Hepatocyte (in vitro differentiated cells): ENCODE data around the gene ZSCAN5A. TPM values are rescaled to one million over a fixed set of nuclear protein-coding genes. Genes with fewer than 3 reads are reported as not detected.

ENCODE experiments used
- DNase-seq: peaks from one replicate; pipeline ENCODE4 v3.0.0-alpha.2; 2016; ENCODE audit warnings: low spot score
- H2AFZ ChIP-seq: fragments of 200-600 bp; sonication (generic); 2 replicates; pipeline ENCODE4 v1.6.0; 2016; ENCODE audit warnings: antibody characterized with exemption, mild to moderate bottlenecking
- H3K27ac ChIP-seq: fragments of 200-600 bp; sonication (generic); 2 replicates; pipeline ENCODE4 v1.5.1; 2016; ENCODE audit warnings: mild to moderate bottlenecking
- H3K27me3 ChIP-seq: fragments of 200-600 bp; sonication (generic); 2 replicates; pipeline ENCODE4 v1.6.1; 2016
- H3K36me3 ChIP-seq: fragments of 200-600 bp; sonication (generic); replicated peaks from 2 replicates; pipeline ENCODE4 v1.5.1; 2016; ENCODE audit warnings: low read depth; ENCODE audit not compliant: insufficient read depth
- H3K4me1 ChIP-seq: fragments of 200-600 bp; sonication (generic); 2 replicates; pipeline ENCODE4 v1.5.1; 2016; ENCODE audit warnings: mild to moderate bottlenecking, moderate library complexity; ENCODE audit not compliant: insufficient read depth
- H3K4me2 ChIP-seq: fragments of 200-600 bp; sonication (generic); 2 replicates; pipeline ENCODE4 v1.6.0; 2016
- H3K4me3 ChIP-seq: fragments of 200-600 bp; sonication (generic); 2 replicates; pipeline ENCODE4 v1.5.1; 2016; ENCODE audit warnings: mild to moderate bottlenecking
- H3K79me2 ChIP-seq: fragments of 200-600 bp; sonication (generic); 2 replicates; pipeline ENCODE4 v1.6.0; 2017; ENCODE audit warnings: mild to moderate bottlenecking
- H3K9me2 ChIP-seq: fragments of 200-600 bp; sonication (generic); replicated peaks from 2 replicates; pipeline ENCODE4 v1.6.0; 2017; ENCODE audit warnings: mild to moderate bottlenecking; ENCODE audit not compliant: insufficient read depth
- H3K9me3 ChIP-seq: fragments of 200-600 bp; sonication (generic); 2 replicates; pipeline ENCODE4 v1.5.1; 2016; ENCODE audit warnings: low read depth, mild to moderate bottlenecking
- H4K20me1 ChIP-seq: fragments of 200-600 bp; sonication (generic); 2 replicates; pipeline ENCODE4 v1.6.0; 2016; ENCODE audit warnings: mild to moderate bottlenecking; ENCODE audit not compliant: insufficient read depth, poor library complexity, severe bottlenecking
- EZH2 ChIP-seq: fragments of 200-600 bp; sonication (generic); IDR thresholded peaks from 2 replicates; pipeline ENCODE4 v1.6.1; 2016; ENCODE audit warnings: antibody characterized with exemption, mild to moderate bottlenecking, borderline replicate concordance
- EZH2phosphoT487 ChIP-seq: fragments of 200-600 bp; sonication (generic); IDR thresholded peaks from one replicate; pipeline ENCODE4 v1.6.1; 2018; ENCODE audit warnings: antibody characterized with exemption, mild to moderate bottlenecking, low read depth, moderate library complexity; ENCODE audit not compliant: unreplicated experiment, severe bottlenecking
- WGBS: methylation state at CpG from one replicate; pipeline ENCODE4 v1.1.6; 2016; ENCODE audit warnings: low lambda C conversion rate; ENCODE audit errors: missing lambda C conversion rate; 5-methylcytosine and 5-hydroxymethylcytosine counted together
- polyA plus RNA-seq: library from polyadenylated mRNA; unstranded; fragments of >200 nt; fragmentation: Nextera tagmentation; extraction: Ambion mirVana; gene quantifications from 2 replicates; pipeline ENCODE4 v1.2.1, GENCODE V29; 2016
- total RNA-seq: library from RNA; depleted of rRNA; stranded (reverse); fragments of >200 nt; gene quantifications from 2 replicates; pipeline ENCODE4 v1.2.3, GENCODE V29; 2014
- TF ChIP-seq, protein P1 (sequence below): fragments of 200-600 bp; sonication (generic); IDR thresholded peaks from 2 replicates; pipeline ENCODE4 v1.5.1; 2016; ENCODE audit warnings: antibody characterized with exemption, mild to moderate bottlenecking; ENCODE audit not compliant: poor library complexity

ZSCAN5A gene
- total and polyA plus RNA-seq, 2 experiments from 2014 or later = 7.3 to 10.6 TPM

DNA sequence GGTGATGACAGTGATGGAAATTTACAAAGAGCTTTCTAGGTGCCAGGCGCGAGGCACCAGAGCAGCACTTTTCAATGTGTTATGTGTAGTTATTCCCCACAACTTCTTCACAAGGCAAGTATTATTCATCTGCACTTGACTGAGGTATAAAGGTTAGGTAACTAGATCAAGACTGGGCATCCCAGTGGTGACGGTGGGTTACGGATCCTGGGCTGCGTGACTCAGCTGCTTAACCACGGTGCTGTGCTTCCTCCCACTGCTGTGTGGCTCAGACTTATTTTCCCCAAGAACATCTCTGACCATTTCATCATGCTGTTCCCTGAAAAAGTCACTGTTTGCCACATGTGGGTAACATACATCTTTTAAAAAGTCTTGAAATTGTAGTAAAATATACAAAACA, 22.8 kb downstream of the ZSCAN5A start:
- no peak overlapping the region for H3K4me3 ChIP-seq
- no peaks in the 10 kb centered on the region for H3K9me2 ChIP-seq
- no peaks in the 10 kb centered on the region for H3K9me3 ChIP-seq
- no peaks in the 10 kb centered on the region for H4K20me1 ChIP-seq
- H3K27ac ChIP-seq = no peak overlapping the region
- WGBS = 98% methylated on average over 6 of the region's 6 CpGs
- H3K4me2 ChIP-seq = no peak overlapping the region
- TF ChIP-seq EZH2phosphoT487 = no peak
- TF ChIP-seq, protein P1, sequence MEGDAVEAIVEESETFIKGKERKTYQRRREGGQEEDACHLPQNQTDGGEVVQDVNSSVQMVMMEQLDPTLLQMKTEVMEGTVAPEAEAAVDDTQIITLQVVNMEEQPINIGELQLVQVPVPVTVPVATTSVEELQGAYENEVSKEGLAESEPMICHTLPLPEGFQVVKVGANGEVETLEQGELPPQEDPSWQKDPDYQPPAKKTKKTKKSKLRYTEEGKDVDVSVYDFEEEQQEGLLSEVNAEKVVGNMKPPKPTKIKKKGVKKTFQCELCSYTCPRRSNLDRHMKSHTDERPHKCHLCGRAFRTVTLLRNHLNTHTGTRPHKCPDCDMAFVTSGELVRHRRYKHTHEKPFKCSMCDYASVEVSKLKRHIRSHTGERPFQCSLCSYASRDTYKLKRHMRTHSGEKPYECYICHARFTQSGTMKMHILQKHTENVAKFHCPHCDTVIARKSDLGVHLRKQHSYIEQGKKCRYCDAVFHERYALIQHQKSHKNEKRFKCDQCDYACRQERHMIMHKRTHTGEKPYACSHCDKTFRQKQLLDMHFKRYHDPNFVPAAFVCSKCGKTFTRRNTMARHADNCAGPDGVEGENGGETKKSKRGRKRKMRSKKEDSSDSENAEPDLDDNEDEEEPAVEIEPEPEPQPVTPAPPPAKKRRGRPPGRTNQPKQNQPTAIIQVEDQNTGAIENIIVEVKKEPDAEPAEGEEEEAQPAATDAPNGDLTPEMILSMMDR = no peak
- TF ChIP-seq EZH2 = no peak
- DNase-seq = no peak
- H2AFZ ChIP-seq = no peak overlapping the region
- H3K36me3 ChIP-seq = no peaks in the 10 kb centered on the region
- H3K27me3 ChIP-seq = no peaks in the 10 kb centered on the region
- no peaks in the 10 kb centered on the region for H3K4me1 ChIP-seq
- no peaks in the 10 kb centered on the region for H3K79me2 ChIP-seq

DNA sequence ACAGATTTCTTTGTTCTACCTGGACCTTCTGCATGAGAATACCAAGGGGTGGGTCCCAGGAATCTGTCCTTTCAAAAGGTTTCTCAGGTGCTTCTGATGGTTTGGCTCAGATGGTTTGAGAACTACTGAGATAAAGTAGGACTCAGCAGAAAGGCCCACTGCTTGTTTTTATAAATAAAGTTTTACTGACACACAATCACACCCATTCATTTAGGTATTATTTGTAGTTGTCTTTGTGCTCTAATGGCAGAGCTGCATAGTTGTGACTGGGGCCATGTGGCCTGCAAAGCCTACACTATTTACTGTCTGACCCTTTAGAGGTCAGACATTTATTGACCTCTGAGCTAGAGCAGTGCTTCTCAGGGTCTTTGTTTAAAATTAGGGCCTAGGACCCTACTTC, 24.5 kb downstream of the ZSCAN5A start:
- no peak for DNase-seq

DNA sequence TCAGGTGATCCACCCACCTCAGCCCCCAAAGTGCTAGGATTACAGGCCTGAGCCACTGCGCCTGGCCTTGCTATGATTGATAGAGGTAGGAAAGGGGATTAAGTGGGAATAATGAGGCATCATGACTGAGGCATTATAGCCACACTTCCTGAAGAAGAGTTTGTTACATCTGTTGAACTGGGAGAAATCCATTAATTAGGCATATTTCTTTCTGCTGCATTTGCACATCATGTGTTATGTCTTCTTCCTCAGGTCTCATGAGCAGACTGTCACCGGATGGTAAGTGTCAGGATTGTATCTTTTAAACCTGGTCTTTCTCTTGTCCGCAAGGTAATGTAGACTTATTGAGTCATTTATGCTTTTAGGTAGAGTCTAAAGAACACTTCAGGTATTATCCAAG, 29.9 kb downstream of the ZSCAN5A start:
- Histone ChIP-seq H3K79me2 (no peaks in the 10 kb centered on the region), H3K9me3 (no peaks in the 10 kb centered on the region), H2AFZ (no peak overlapping the region), H3K27ac (no peak overlapping the region), H3K27me3 (no peaks in the 10 kb centered on the region), H4K20me1 (no peaks in the 10 kb centered on the region), H3K4me2 (no peak overlapping the region), H3K4me3 (no peak overlapping the region), H3K9me2 (no peaks in the 10 kb centered on the region), H3K36me3 (no peaks in the 10 kb centered on the region), H3K4me1 (no peaks in the 10 kb centered on the region)
- WGBS = 97% methylated on average over 3 of the region's 3 CpGs
- DNase-seq = no peak
- TF ChIP-seq, protein P1 = no peak
- TF ChIP-seq EZH2 = no peak
- no peak for TF ChIP-seq EZH2phosphoT487

More for the DNA sequence above, 24.5 kb downstream of the ZSCAN5A start:
- Histone ChIP-seq H3K4me2 (no peak overlapping the region), H3K79me2 (no peaks in the 10 kb centered on the region), H3K36me3 (no peaks in the 10 kb centered on the region), H3K27me3 (no peaks in the 10 kb centered on the region), H4K20me1 (no peaks in the 10 kb centered on the region), H3K9me2 (no peaks in the 10 kb centered on the region), H3K4me3 (no peak overlapping the region), H2AFZ (no peak overlapping the region), H3K4me1 (no peaks in the 10 kb centered on the region), H3K27ac (no peak overlapping the region), H3K9me3 (no peaks in the 10 kb centered on the region)
- TF ChIP-seq EZH2phosphoT487 = no peak
- no peak for TF ChIP-seq EZH2
- TF ChIP-seq, protein P1 = no peak

DNA sequence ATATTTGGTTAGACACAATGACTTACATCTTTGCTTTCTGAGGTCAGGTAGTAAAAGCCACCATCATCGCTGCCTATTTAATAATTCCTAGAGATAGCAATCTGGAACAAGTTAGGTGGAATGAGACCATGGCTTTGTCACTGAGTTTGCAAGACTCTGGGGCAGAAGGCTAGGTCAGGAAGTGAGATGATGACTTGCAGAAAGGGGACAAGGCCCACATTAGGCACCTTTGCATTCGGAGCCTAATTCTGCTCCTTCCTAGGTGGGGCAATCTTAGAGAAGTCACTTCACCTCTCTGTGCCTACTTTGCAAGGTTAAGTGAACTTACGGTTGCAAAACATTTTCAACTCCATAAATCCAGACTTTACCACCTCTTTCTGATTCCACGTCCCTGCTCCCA, 31.8 kb downstream of the ZSCAN5A start:
- Histone ChIP-seq H3K9me3 (no peaks in the 10 kb centered on the region), H3K4me2 (no peak overlapping the region), H4K20me1 (no peaks in the 10 kb centered on the region), H3K36me3 (no peaks in the 10 kb centered on the region), H3K4me3 (no peak overlapping the region), H3K27me3 (no peaks in the 10 kb centered on the region), H3K27ac (no peak overlapping the region), H2AFZ (no peak overlapping the region), H3K79me2 (no peaks in the 10 kb centered on the region), H3K4me1 (no peaks in the 10 kb centered on the region), H3K9me2 (no peaks in the 10 kb centered on the region)
- WGBS = 94% methylated on average over 4 of the region's 4 CpGs
- DNase-seq = no peak
- TF ChIP-seq EZH2phosphoT487 (no peak), EZH2 (no peak)
- TF ChIP-seq, protein P1 = no peak
